Activated B cell treated with CpG ODN at 0.5 μM for 24 hours (primary cell): ENCODE measurements around the gene VCAM1. TPM values are rescaled to one million over a fixed set of nuclear protein-coding genes. Genes with fewer than 3 reads are reported as not detected.

Experiments used
- ATAC-seq: fragments of 200-7000 bp; cut with Tn5 transposase; one replicate; pipeline ENCODE4 v1.10.0; 2021; ENCODE audit warnings: low read depth, mild to moderate bottlenecking, moderate library complexity
- CTCF ChIA-PET: fragments of 350-600 bp; sonication (Branson Sonifier 250); formaldehyde crosslinking; loops from one replicate; lab custom pipeline; 2021; ENCODE audit warnings: antibody characterized with exemption; lab: Charles Lee
- POLR2A ChIA-PET: fragments of 350-600 bp; sonication (Branson Sonifier 250); formaldehyde crosslinking; loops from one replicate; lab custom pipeline; 2021; ENCODE audit warnings: antibody characterized with exemption; lab: Charles Lee
- DNase-seq: peaks from one replicate; pipeline ENCODE4 v3.0.0; 2022
- H3K27ac Mint-ChIP-seq: one replicate; pipeline ENCODE4 v1.8.0; 2020; ENCODE audit warnings: mixed read lengths
- H3K27me3 Mint-ChIP-seq: one replicate; pipeline ENCODE4 v1.8.0; 2021; ENCODE audit warnings: mixed read lengths
- H3K36me3 Mint-ChIP-seq: one replicate; pipeline ENCODE4 v1.8.0; 2021; ENCODE audit warnings: low read depth, mixed read lengths
- H3K4me1 Mint-ChIP-seq: one replicate; pipeline ENCODE4 v1.8.0; 2021; ENCODE audit warnings: mixed read lengths
- H3K4me3 Mint-ChIP-seq: one replicate; pipeline ENCODE4 v1.8.0; 2020; ENCODE audit warnings: mild to moderate bottlenecking, mixed read lengths
- H3K9me3 Mint-ChIP-seq: one replicate; pipeline ENCODE4 v1.8.0; 2020; ENCODE audit warnings: mixed read lengths
- CTCF ChIP-seq: fragments of 200-600 bp; IDR thresholded peaks from one replicate; pipeline ENCODE4 v1.8.0; 2022; ENCODE audit warnings: antibody characterized with exemption, mild to moderate bottlenecking
- intact Hi-C: fragments of 100-400 bp; cut with micrococcal nuclease; formaldehyde crosslinking; loops from one replicate; pipeline ENCODE4 v1.15.1; 2024
- total RNA-seq: library from RNA; stranded (reverse); gene quantifications from 2 replicates; pipeline ENCODE4 v1.2.3, GENCODE V29; 2022

The VCAM1 gene
- total RNA-seq, 1 donor from 2014 or later = not detected

DNA sequence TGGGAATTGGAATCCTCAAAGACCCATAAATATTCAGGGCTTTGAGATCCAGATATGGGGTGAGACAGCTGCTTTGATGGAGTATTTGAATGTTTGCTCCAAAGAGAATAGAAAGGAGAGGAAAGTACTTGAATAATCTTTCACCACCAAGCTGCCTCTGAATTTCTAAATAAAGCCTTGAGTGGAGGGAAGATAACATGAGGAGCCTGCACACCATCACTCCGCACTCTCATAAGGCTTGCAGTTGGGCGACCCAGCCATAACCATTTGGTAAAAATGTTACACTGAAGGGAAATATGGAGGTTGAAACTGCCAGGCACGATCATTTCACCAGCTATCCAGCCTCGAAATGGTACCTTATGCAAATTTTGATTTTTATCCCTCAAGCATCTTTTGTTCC is 38.4 kb downstream of the VCAM1 start:
- no peaks in the 10 kb centered on the region for H3K36me3 Mint-ChIP-seq
- intact Hi-C loops = no loop called here
- DNase-seq = no peak
- ATAC-seq = no peak
- TF ChIP-seq CTCF = no peak
- H3K27ac Mint-ChIP-seq = no peak overlapping the region
- ChIA-PET POLR2A (no interaction called here), CTCF (no interaction called here)
- no peaks in the 10 kb centered on the region for H3K4me1 Mint-ChIP-seq
- no peaks in the 10 kb centered on the region for H3K9me3 Mint-ChIP-seq
- no peak overlapping the region for H3K4me3 Mint-ChIP-seq
- H3K27me3 Mint-ChIP-seq = peaks cover 3% of the 10 kb centered on the region

- no peak for DNase-seq
- no peak overlapping the region for H3K27ac Mint-ChIP-seq
- no peaks in the 10 kb centered on the region for H3K36me3 Mint-ChIP-seq
- H3K4me1 Mint-ChIP-seq = no peaks in the 10 kb centered on the region
- ATAC-seq = no peak
- no peak for TF ChIP-seq CTCF
- intact Hi-C loops = no loop called here
- no peak overlapping the region for H3K4me3 Mint-ChIP-seq
- H3K9me3 Mint-ChIP-seq = no peaks in the 10 kb centered on the region
- H3K27me3 Mint-ChIP-seq = peaks cover 3% of the 10 kb centered on the region
- CTCF ChIA-PET = no interaction called here
- POLR2A ChIA-PET = no interaction called here
Observed at GRCh38 chr1:100759188-100759587, 39.6 kb downstream of the VCAM1 start.

GRCh38 chr1:100760511-100760910 is 41.0 kb downstream of the VCAM1 start:
- Mint-ChIP-seq H3K27me3 (peaks cover 3% of the 10 kb centered on the region), H3K27ac (no peak overlapping the region), H3K4me3 (no peak overlapping the region), H3K36me3 (no peaks in the 10 kb centered on the region), H3K4me1 (no peaks in the 10 kb centered on the region), H3K9me3 (no peaks in the 10 kb centered on the region)
- no peak for TF ChIP-seq CTCF
- intact Hi-C loops = no loop called here
- CTCF ChIA-PET = no interaction called here
- ATAC-seq = no peak
- POLR2A ChIA-PET = no interaction called here
- DNase-seq = no peak

- Mint-ChIP-seq H3K27ac (no peak overlapping the region), H3K27me3 (no peaks in the 10 kb centered on the region), H3K9me3 (no peaks in the 10 kb centered on the region), H3K36me3 (no peaks in the 10 kb centered on the region), H3K4me1 (no peaks in the 10 kb centered on the region), H3K4me3 (no peak overlapping the region)
- no peak for TF ChIP-seq CTCF
- POLR2A ChIA-PET = no interaction called here
- ATAC-seq (no peak), DNase-seq (no peak)
- intact Hi-C loops = no loop called here
- CTCF ChIA-PET = no interaction called here
Observed at GRCh38 chr1:100762461-100762860, 42.9 kb downstream of the VCAM1 start.

GRCh38 chr1:100767176-100767890 is 47.8 kb downstream of the VCAM1 start:
- ATAC-seq = no peak
- intact Hi-C loops = no loop called here
- ChIA-PET CTCF (no interaction called here), POLR2A (no interaction called here)
- TF ChIP-seq CTCF = no peak
- H3K27me3 Mint-ChIP-seq = no peaks in the 10 kb centered on the region
- no peak for DNase-seq
- no peak overlapping the region for H3K4me3 Mint-ChIP-seq
- H3K4me1 Mint-ChIP-seq = no peaks in the 10 kb centered on the region
- no peaks in the 10 kb centered on the region for H3K9me3 Mint-ChIP-seq
- H3K36me3 Mint-ChIP-seq = no peaks in the 10 kb centered on the region
- no peak overlapping the region for H3K27ac Mint-ChIP-seq
